GM12878 (cell line): Measurements from ENCODE around the gene GSTA4. TPM values are rescaled to one million over a fixed set of nuclear protein-coding genes. Genes with fewer than 3 reads are reported as not detected.

ENCODE experiments used
- ATAC-seq: fragments of 200-7000 bp; cut with Tn5 transposase; 3 replicates; pipeline ENCODE4 v1.9.1; 2020; ENCODE audit warnings: mild to moderate bottlenecking, moderate library complexity
- BruUV-seq: library from RNA; stranded (reverse); fragments of 400-500 nt; replicated peaks from 2 replicates; lab custom pipeline; 2021; lab: Mats Ljungman, UMichigan
- CTCF ChIA-PET: fragments of 300-600 bp; sonication (Branson Sonifier 250); formaldehyde crosslinking; extraction: SDS; loops from one replicate; lab custom pipeline; 2021; ENCODE audit warnings: inconsistent platforms; lab: Yijun Ruan, JAX
- POLR2A ChIA-PET: fragments of 350-600 bp; formaldehyde crosslinking; extraction: SDS; loops from one replicate; lab custom pipeline; 2021; ENCODE audit warnings: inconsistent platforms; lab: Charles Lee
- RAD21 ChIA-PET: fragments of 300-600 bp; sonication (Branson Sonifier 250); formaldehyde crosslinking; loops from one replicate; lab custom pipeline; 2023; ENCODE audit warnings: antibody characterized with exemption; ENCODE audit not compliant: unreplicated experiment; lab: Charles Lee
- SMC1A ChIA-PET: fragments of 300-600 bp; sonication (Branson Sonifier 250); formaldehyde crosslinking; loops from one replicate; lab custom pipeline; 2023; ENCODE audit not compliant: unreplicated experiment, uncharacterized antibody; lab: Charles Lee
- DNase-seq: peaks from one replicate; pipeline ENCODE4 v3.0.0-alpha.2; 2011; ENCODE audit warnings: low read depth, low spot score
- FAIRE-seq: peaks from 3 replicates; lab custom pipeline; 2011; peaks lifted over from hg19 to GRCh38; lab: Jason Lieb, UNC
- H2AFZ ChIP-seq: 2 replicates; pipeline ENCODE4 v1.6.0; 2011; ENCODE audit warnings: low read depth, low read length, control low read depth; ENCODE audit not compliant: control insufficient read depth
- H3K27ac ChIP-seq: 2 replicates; pipeline ENCODE4 v1.5.1; 2011; ENCODE audit warnings: control low read depth; ENCODE audit not compliant: control insufficient read depth, insufficient read depth
- H3K27me3 ChIP-seq, 2 experiments: replicated peaks in 1 of 2; 2 replicates each; pipeline versions ENCODE4 v1.6.0 to v1.6.1; 2011; ENCODE audit warnings: low read length in 1 of 2; ENCODE audit not compliant: control insufficient read depth in 2 of 2, insufficient read depth in 2 of 2
- H3K36me3 ChIP-seq, 2 experiments: 2 replicates each; pipeline ENCODE4 v1.5.1; 2011; ENCODE audit warnings: low read length in 1 of 2; ENCODE audit not compliant: control insufficient read depth in 2 of 2, insufficient read depth in 2 of 2
- H3K4me1 ChIP-seq: 2 replicates; pipeline ENCODE4 v1.6.1; 2011; ENCODE audit warnings: mild to moderate bottlenecking, low read length, moderate library complexity, mixed read lengths; ENCODE audit not compliant: control insufficient read depth, insufficient read depth
- H3K4me2 ChIP-seq: 2 replicates; pipeline ENCODE4 v1.6.0; 2011; ENCODE audit warnings: control low read depth; ENCODE audit not compliant: control insufficient read depth, insufficient read depth
- H3K4me3 ChIP-seq: fragments of 200-600 bp; sonication (generic); 2 replicates; pipeline ENCODE4 v1.5.1; 2016
- H3K79me2 ChIP-seq: 2 replicates; pipeline ENCODE4 v1.6.0; 2011; ENCODE audit warnings: low read length; ENCODE audit not compliant: control insufficient read depth, insufficient read depth
- H3K9ac ChIP-seq: 2 replicates; pipeline ENCODE4 v1.8.0; 2011; ENCODE audit warnings: low read length, control low read depth, mixed read lengths; ENCODE audit not compliant: control insufficient read depth, insufficient read depth
- H3K9me3 ChIP-seq: replicated peaks from 3 replicates; pipeline ENCODE4 v1.5.1; 2011; ENCODE audit warnings: mild to moderate bottlenecking, low read length; ENCODE audit not compliant: control insufficient read depth, insufficient read depth
- H4K20me1 ChIP-seq: 2 replicates; pipeline ENCODE4 v1.6.0; 2011; ENCODE audit not compliant: control insufficient read depth, insufficient read depth
- ATF7 ChIP-seq: fragments of 450-650 bp; IDR thresholded peaks from 2 replicates; pipeline ENCODE4 v1.6.1; 2016; ENCODE audit warnings: low read depth, mild to moderate bottlenecking
- ETV6 ChIP-seq, 2 experiments: fragments of 450-650 bp in 1 of 2; IDR thresholded peaks in 1 of 2; conservative IDR thresholded peaks in 1 of 2; 2 replicates each; pipeline ENCODE4 v1.6.1; 2014; ENCODE audit warnings: antibody characterized with exemption in 1 of 2, borderline replicate concordance in 1 of 2, low read depth in 1 of 2, mild to moderate bottlenecking in 1 of 2, moderate library complexity in 1 of 2
- GABPA ChIP-seq: IDR thresholded peaks from 2 replicates; pipeline ENCODE4 v1.6.1; 2014; ENCODE audit warnings: antibody characterized with exemption, low read depth, mild to moderate bottlenecking, inconsistent platforms
- HDAC2 ChIP-seq: fragments of 200-600 bp; sonication (generic); IDR thresholded peaks from 2 replicates; pipeline ENCODE4 v1.6.1; 2017
- HDAC6 ChIP-seq: fragments of 200-600 bp; sonication (generic); IDR thresholded peaks from one replicate; pipeline ENCODE4 v1.8.0; 2017; ENCODE audit warnings: antibody characterized with exemption; ENCODE audit not compliant: unreplicated experiment
- RAD51 ChIP-seq: fragments of 450-650 bp; IDR thresholded peaks from 2 replicates; pipeline ENCODE4 v1.6.1; 2016; ENCODE audit warnings: moderate library complexity, mild to moderate bottlenecking, inconsistent platforms
- SUZ12 ChIP-seq: fragments of 200-600 bp; sonication (generic); IDR thresholded peaks from one replicate; pipeline ENCODE4 v1.6.1; 2018; ENCODE audit warnings: antibody characterized with exemption, mild to moderate bottlenecking; ENCODE audit not compliant: unreplicated experiment
- WRNIP1 ChIP-seq: IDR thresholded peaks from 2 replicates; pipeline ENCODE4 v1.6.1; 2011; ENCODE audit warnings: low read depth, low read length, improper control_type of control experiment, borderline replicate concordance
- whole genome bisulfite sequencing: methylation state at CpG from one replicate; pipeline ENCODE4 v1.1.6; 2016; ENCODE audit warnings: low lambda C conversion rate; ENCODE audit not compliant: insufficient replicate concordance, insufficient coverage; ENCODE audit errors: missing lambda C conversion rate; 5-methylcytosine and 5-hydroxymethylcytosine counted together
- in situ Hi-C: fragments of 300-500 bp; cut with MboI; formaldehyde crosslinking; loops from 9 replicates; pipeline ENCODE4 v1.14.3; 2018; ENCODE audit warnings: mixed read lengths
- intact Hi-C: fragments of 100-400 bp; cut with micrococcal nuclease; formaldehyde crosslinking; loops from one replicate; pipeline ENCODE4 v1.14.2; 2022; ENCODE audit not compliant: unreplicated experiment
- polyA plus RNA-seq, 11 experiments: library from polyadenylated mRNA; depleted of rRNA in 4 of 11; unstranded in 6 of 11; stranded (reverse) in 5 of 11; fragments of >200 nt; fragmentation: Nextera tagmentation in 4 of 11; fragmentation: Illumina TruSeq in 1 of 11; extraction: Ambion mirVana in 4 of 11; extraction: Trizol in 1 of 11; gene quantifications; 1 replicate in 1 of 11; 2 replicates in 10 of 11; pipeline versions ENCODE4 v1.2.1 to v1.2.3, GENCODE V29; 2011 to 2016; ENCODE audit warnings: inconsistent platforms in 2 of 11, missing spikeins in 2 of 11, low read depth in 1 of 11
- total RNA-seq, 4 experiments: library from RNA; depleted of rRNA in 3 of 4; stranded (reverse); fragments of >200 nt in 3 of 4; fragmentation: Illumina TruSeq in 1 of 4; extraction: Trizol in 1 of 4; gene quantifications; 2 replicates each; pipeline versions ENCODE4 v1.2.1 to v1.2.3, GENCODE V29; 2013 to 2021
- TF ChIP-seq, protein P1 (sequence below): fragments of 450-650 bp; IDR thresholded peaks from 2 replicates; pipeline ENCODE4 v1.6.1; 2014; ENCODE audit warnings: mild to moderate bottlenecking

Gene GSTA4
- total and polyA plus RNA-seq, 10 of the 15 experiments (the other 5 are each of a cell fraction or from before 2014, with no cell fraction given), result 1.9 to 9.7 (median 4.4) TPM

DNA sequence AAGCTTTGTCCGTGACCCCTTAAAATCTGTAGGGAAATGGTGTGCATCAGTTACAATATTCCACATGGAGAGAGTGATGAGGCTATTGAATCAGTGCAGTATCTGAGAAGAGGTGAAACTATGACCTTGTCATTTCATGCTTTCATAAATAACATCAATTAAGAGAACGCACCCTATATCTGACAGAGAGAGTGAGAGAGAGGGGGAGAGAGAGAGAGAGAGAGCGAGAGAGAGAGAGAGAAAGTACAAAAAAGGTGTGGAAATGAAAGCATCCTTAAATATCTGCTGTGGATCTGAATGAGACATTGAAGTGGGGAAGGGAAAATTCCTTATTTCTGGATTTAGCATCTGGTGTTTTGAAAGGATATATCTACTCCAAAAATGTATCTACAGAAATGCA is 12.4 kb downstream of the GSTA4 start:
- in situ Hi-C loops, result no loop called here
- intact Hi-C loops, result no loop called here
- CTCF ChIA-PET, result interaction anchor here (1.2 to 2.1 kb wide), 3 partner anchors 11 to 14 kb away, joined by 5 to 21 read pairs (median 5); partner anchors contain the start of gene GSTA4

DNA sequence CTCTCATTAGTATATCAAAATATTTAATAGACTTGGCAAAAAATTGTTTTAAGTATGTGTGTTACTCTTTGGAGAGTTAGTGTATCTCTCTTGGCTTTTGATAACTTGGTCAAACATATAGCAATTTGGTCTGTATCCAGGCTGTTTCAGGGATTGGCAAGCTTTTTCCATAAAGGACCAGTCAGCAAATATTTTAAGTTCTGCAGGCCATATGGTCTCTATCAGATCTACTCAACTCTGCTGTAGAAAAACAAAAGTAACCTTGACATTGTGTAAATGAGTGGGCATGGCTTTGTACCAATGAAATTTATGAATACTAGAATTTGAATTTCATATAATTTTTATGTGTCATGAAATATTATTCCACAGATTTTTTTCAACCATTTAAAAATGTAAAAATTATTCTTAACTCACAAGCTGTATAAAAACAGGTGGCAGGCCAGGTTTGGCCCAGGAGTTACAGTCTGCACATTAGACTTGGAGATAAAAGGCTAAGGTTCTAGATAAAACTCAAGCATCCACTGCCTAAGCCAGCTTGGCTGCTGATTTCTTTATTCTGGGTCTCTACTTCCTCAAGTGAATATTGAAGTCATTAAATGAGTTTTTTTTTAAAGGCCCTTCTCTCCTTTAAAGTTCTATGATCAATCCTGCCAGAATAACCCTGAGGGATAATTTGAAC is 13.7 kb downstream of the GSTA4 start:
- Histone ChIP-seq H2AFZ (no peak overlapping the region), H3K27me3 (no peaks in the 10 kb centered on the region), H3K4me2 (no peak overlapping the region), H3K79me2 (no peaks in the 10 kb centered on the region)
- TF ChIP-seq WRNIP1, result no peak
- no peak for TF ChIP-seq HDAC2
- TF ChIP-seq, all 136 proteins: peak for 0
- in situ Hi-C loops (no loop called here), intact Hi-C loops (no loop called here)
- Histone ChIP-seq H3K4me1 (peaks cover 20% of the 10 kb centered on the region), H3K9me3 (no peaks in the 10 kb centered on the region), H3K27ac (no peak overlapping the region), H3K4me3 (no peak overlapping the region), H3K9ac (no peak overlapping the region), H4K20me1 (no peaks in the 10 kb centered on the region), H3K36me3 (no peaks in the 10 kb centered on the region)
- ATAC-seq, result no peak
- POLR2A ChIA-PET, result interaction anchor here (1.4 kb wide), 1 partner anchor 14 kb away, joined by 4 read pairs; the partner anchor contains the start of gene GSTA4
- CTCF ChIA-PET, result interaction anchor here (0.9 to 1.2 kb wide), 2 partner anchors 13 to 15 kb away, joined by 3 to 5 read pairs; partner anchors contain the start of gene GSTA4
- RAD21 ChIA-PET, result no interaction called here
- no peak for FAIRE-seq
- no TSS peak for BruUV-seq
- SMC1A ChIA-PET, result no interaction called here
- DNase-seq, result no peak

More for the DNA sequence above, 12.4 kb downstream of the GSTA4 start:
- ATAC-seq (no peak), DNase-seq (no peak), FAIRE-seq (no peak)
- Histone ChIP-seq H3K9ac (no peak overlapping the region), H3K79me2 (no peaks in the 10 kb centered on the region), H3K27me3 (no peaks in the 10 kb centered on the region), H3K4me1 (peaks cover 13% of the 10 kb centered on the region), H4K20me1 (no peaks in the 10 kb centered on the region), H3K4me3 (no peak overlapping the region), H3K27ac (no peak overlapping the region), H2AFZ (no peak overlapping the region), H3K36me3 (no peaks in the 10 kb centered on the region), H3K9me3 (no peaks in the 10 kb centered on the region), H3K4me2 (no peak overlapping the region)
- ChIA-PET SMC1A (interaction anchor here (1.2 kb wide), 1 partner anchor 14 kb away, joined by 4 read pairs; no protein-coding TSS in a partner anchor), POLR2A (interaction anchor here (0.6 to 1.5 kb wide), 4 partner anchors 12 to 101 kb away, joined by 3 to 6 read pairs (median 4); partner anchors contain the start of gene GSTA4)
- no TSS peak for BruUV-seq
- WGBS, result 89% methylated on average over 3 of the region's 3 CpGs
- TF ChIP-seq ETV6 (conservative IDR thresholded peaks at IDR 0.05 in 1 of 2, IDR thresholded peaks at IDR 0.05 in 1 of 2; ENCODE audit: borderline replicate concordance in 1 of 2, low read depth in 1 of 2) (no peak), HDAC2 (no peak), HDAC6 (no peak), RAD51 (no peak), GABPA (no peak), SUZ12 (no peak), ATF7 (no peak)
- TF ChIP-seq, protein P1, sequence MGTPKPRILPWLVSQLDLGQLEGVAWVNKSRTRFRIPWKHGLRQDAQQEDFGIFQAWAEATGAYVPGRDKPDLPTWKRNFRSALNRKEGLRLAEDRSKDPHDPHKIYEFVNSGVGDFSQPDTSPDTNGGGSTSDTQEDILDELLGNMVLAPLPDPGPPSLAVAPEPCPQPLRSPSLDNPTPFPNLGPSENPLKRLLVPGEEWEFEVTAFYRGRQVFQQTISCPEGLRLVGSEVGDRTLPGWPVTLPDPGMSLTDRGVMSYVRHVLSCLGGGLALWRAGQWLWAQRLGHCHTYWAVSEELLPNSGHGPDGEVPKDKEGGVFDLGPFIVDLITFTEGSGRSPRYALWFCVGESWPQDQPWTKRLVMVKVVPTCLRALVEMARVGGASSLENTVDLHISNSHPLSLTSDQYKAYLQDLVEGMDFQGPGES, result no peak
- TF ChIP-seq, all 136 proteins: peak for 0
- RAD21 ChIA-PET, result interaction anchor here (0.6 kb wide), 1 partner anchor 818 kb away, joined by 3 read pairs; no protein-coding TSS in a partner anchor
